Measurements from ENCODE around the gene GREM2.
A peak's percentile ranks its signal among the peaks of the same experiment; 100 is the strongest.

GREM2 gene

DNA sequence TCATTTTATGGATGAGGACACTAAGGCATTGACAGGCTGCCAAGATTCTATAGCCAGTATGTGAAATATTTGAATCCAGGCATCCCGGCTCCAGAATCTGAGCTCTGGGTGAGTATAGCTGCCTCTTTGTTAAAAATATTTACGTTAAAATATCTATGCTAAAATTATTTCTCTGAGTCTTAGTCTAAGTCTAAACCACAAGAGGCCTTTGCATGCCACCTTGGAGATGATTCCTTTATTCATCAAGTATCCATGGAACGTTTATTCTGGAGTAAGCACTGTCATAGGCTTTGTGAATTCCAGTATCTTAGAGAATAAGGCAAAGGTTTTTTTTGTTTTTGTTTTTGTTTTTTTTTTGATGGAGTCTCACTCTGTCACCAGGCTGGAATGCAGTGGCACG is 116.4 kb downstream of the GREM2 start:
- TF ChIP-seq ZNF274 (IDR thresholded peaks at IDR 0.05; ENCODE audit: low read depth, low read length) = no peak
- TF ChIP-seq SUZ12 (IDR thresholded peaks at IDR 0.05; ENCODE audit: extremely low read depth, insufficient read depth, insufficient read length) = no peak
- no peak for TF ChIP-seq YY1 (IDR thresholded peaks at IDR 0.05; ENCODE audit: insufficient read depth, insufficient read length)
- Histone ChIP-seq H3K27me3 (ENCODE audit: insufficient read depth, insufficient read length) (no peaks in the 10 kb centered on the region), H3K9me3 (ENCODE audit: insufficient read depth, low read length) (peaks cover 11% of the 10 kb centered on the region; the same call in 1 of the 2 replicates), H3K4me3 (ENCODE audit: insufficient read length, low read depth) (no peak overlapping the region), H3K36me3 (ENCODE audit: insufficient read depth, insufficient read length, low read length) (no peaks in the 10 kb centered on the region), H3K9ac (ENCODE audit: insufficient read length, low read depth) (no peak overlapping the region), H3K4me1 (ENCODE audit: insufficient read depth, insufficient read length) (no peaks in the 10 kb centered on the region)
- DNase-seq (ENCODE audit: low read depth, low spot score) = no peak

- Histone ChIP-seq H3K9me3 (ENCODE audit: insufficient read depth, low read length) (peaks cover 11% of the 10 kb centered on the region; the same call in 1 of the 2 replicates), H3K36me3 (ENCODE audit: insufficient read depth, insufficient read length, low read length) (no peaks in the 10 kb centered on the region), H3K4me3 (ENCODE audit: insufficient read length, low read depth) (peak overlapping the region; percentile 38), H3K9ac (ENCODE audit: insufficient read length, low read depth) (peak overlapping the region; percentile 66), H3K27me3 (ENCODE audit: insufficient read depth, insufficient read length) (no peaks in the 10 kb centered on the region), H3K4me1 (ENCODE audit: insufficient read depth, insufficient read length) (no peaks in the 10 kb centered on the region)
- peak; percentile 38 for DNase-seq (ENCODE audit: low read depth, low spot score)
- TF ChIP-seq YY1 (IDR thresholded peaks at IDR 0.05; ENCODE audit: insufficient read depth, insufficient read length) = no peak
- no peak for TF ChIP-seq SUZ12 (IDR thresholded peaks at IDR 0.05; ENCODE audit: extremely low read depth, insufficient read depth, insufficient read length)
- no peak for TF ChIP-seq ZNF274 (IDR thresholded peaks at IDR 0.05; ENCODE audit: low read depth, low read length)
These were observed 119.0 kb downstream of the GREM2 start for GRCh38 chr1:240492832-240493440.

DNA sequence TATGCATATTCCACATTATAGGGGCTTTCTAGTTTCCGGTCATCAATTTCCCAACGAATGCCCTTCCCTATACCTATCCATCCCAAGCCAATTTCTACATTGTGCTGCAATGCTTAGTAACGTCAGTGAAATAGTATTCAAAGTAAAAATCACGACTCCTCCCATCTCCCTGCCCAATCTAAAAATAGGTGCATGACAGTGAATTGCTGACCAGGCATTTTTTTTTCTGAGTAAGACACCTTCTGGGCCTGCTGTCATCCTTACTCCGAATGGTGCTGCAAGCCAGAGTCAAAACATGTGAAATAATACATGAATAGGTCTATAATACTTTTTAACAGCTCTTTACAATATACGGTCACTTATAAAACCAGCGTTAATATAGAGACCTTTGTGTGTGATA is 120.2 kb downstream of the GREM2 start:
- no peak overlapping the region for H3K9ac ChIP-seq (ENCODE audit: insufficient read length, low read depth)
- H3K4me3 ChIP-seq (ENCODE audit: insufficient read length, low read depth) = no peak overlapping the region
- DNase-seq (ENCODE audit: low read depth, low spot score) = no peak
- H3K36me3 ChIP-seq (ENCODE audit: insufficient read depth, insufficient read length, low read length) = no peaks in the 10 kb centered on the region
- H3K4me1 ChIP-seq (ENCODE audit: insufficient read depth, insufficient read length) = no peaks in the 10 kb centered on the region
- peaks cover 11% of the 10 kb centered on the region; the same call in 1 of the 2 replicates for H3K9me3 ChIP-seq (ENCODE audit: insufficient read depth, low read length)
- H3K27me3 ChIP-seq (ENCODE audit: insufficient read depth, insufficient read length) = no peaks in the 10 kb centered on the region
- TF ChIP-seq ZNF274 (IDR thresholded peaks at IDR 0.05; ENCODE audit: low read depth, low read length) = no peak
- no peak for TF ChIP-seq YY1 (IDR thresholded peaks at IDR 0.05; ENCODE audit: insufficient read depth, insufficient read length)
- TF ChIP-seq SUZ12 (IDR thresholded peaks at IDR 0.05; ENCODE audit: extremely low read depth, insufficient read depth, insufficient read length) = no peak

- DNase-seq (ENCODE audit: low read depth, low spot score) = peak; percentile 52
- TF ChIP-seq SUZ12 (IDR thresholded peaks at IDR 0.05; ENCODE audit: extremely low read depth, insufficient read depth, insufficient read length) = no peak
- no peak for TF ChIP-seq ZNF274 (IDR thresholded peaks at IDR 0.05; ENCODE audit: low read depth, low read length)
- TF ChIP-seq YY1 (IDR thresholded peaks at IDR 0.05; ENCODE audit: insufficient read depth, insufficient read length) = no peak
- H3K27me3 ChIP-seq (ENCODE audit: insufficient read depth, insufficient read length) = no peaks in the 10 kb centered on the region
These were observed 120.8 kb downstream of the GREM2 start for GRCh38 chr1:240491156-240491555.

GRCh38 chr1:240487493-240487892 is 124.5 kb downstream of the GREM2 start:
- Histone ChIP-seq H3K9ac (ENCODE audit: insufficient read length, low read depth) (no peak overlapping the region), H3K27me3 (ENCODE audit: insufficient read depth, insufficient read length) (no peaks in the 10 kb centered on the region), H3K9me3 (ENCODE audit: insufficient read depth, low read length) (peaks cover 9% of the 10 kb centered on the region; the same call in 1 of the 2 replicates), H3K36me3 (ENCODE audit: insufficient read depth, insufficient read length, low read length) (no peaks in the 10 kb centered on the region), H3K4me1 (ENCODE audit: insufficient read depth, insufficient read length) (no peaks in the 10 kb centered on the region), H3K4me3 (ENCODE audit: insufficient read length, low read depth) (no peak overlapping the region)
- DNase-seq (ENCODE audit: low read depth, low spot score) = no peak
- TF ChIP-seq SUZ12 (IDR thresholded peaks at IDR 0.05; ENCODE audit: extremely low read depth, insufficient read depth, insufficient read length) = no peak
- no peak for TF ChIP-seq ZNF274 (IDR thresholded peaks at IDR 0.05; ENCODE audit: low read depth, low read length)
- TF ChIP-seq YY1 (IDR thresholded peaks at IDR 0.05; ENCODE audit: insufficient read depth, insufficient read length) = no peak

More at GRCh38 chr1:240491156-240491555, 120.8 kb downstream of the GREM2 start:
- Histone ChIP-seq H3K4me1 (ENCODE audit: insufficient read depth, insufficient read length) (no peaks in the 10 kb centered on the region), H3K9ac (ENCODE audit: insufficient read length, low read depth) (no peak overlapping the region), H3K9me3 (ENCODE audit: insufficient read depth, low read length) (peaks cover 11% of the 10 kb centered on the region; the same call in 1 of the 2 replicates), H3K36me3 (ENCODE audit: insufficient read depth, insufficient read length, low read length) (no peaks in the 10 kb centered on the region), H3K4me3 (ENCODE audit: insufficient read length, low read depth) (no peak overlapping the region)

DNA sequence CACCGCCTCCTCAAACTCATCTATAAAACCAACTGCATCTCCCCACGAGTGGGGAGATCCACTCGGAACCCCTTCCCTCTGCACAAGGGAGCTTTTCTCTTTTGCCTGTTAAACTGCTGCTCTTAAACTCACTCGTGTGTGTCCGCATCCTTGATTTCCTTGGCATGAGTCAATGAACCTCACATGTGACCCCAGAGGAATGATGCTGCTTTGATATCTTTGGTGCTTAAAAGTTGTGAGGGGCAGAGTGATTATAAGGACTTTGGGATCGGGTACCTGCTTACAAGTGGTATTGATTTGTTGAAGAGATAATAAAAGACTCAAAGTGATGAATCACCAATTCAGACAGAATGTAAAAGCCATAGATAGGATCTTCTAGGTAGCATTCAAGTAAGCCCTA is 125.3 kb downstream of the GREM2 start:
- Histone ChIP-seq H3K36me3 (ENCODE audit: insufficient read depth, insufficient read length, low read length) (no peaks in the 10 kb centered on the region), H3K4me1 (ENCODE audit: insufficient read depth, insufficient read length) (no peaks in the 10 kb centered on the region)
- no peak for DNase-seq (ENCODE audit: low read depth, low spot score)

GRCh38 chr1:240484804-240485443 is 127.0 kb downstream of the GREM2 start:
- TF ChIP-seq YY1 (IDR thresholded peaks at IDR 0.05; ENCODE audit: insufficient read depth, insufficient read length) = no peak
- no peak for TF ChIP-seq SUZ12 (IDR thresholded peaks at IDR 0.05; ENCODE audit: extremely low read depth, insufficient read depth, insufficient read length)
- TF ChIP-seq ZNF274 (IDR thresholded peaks at IDR 0.05; ENCODE audit: low read depth, low read length) = no peak
- Histone ChIP-seq H3K9me3 (ENCODE audit: insufficient read depth, low read length) (no peaks in the 10 kb centered on the region; the same call in 1 of the 2 replicates), H3K27me3 (ENCODE audit: insufficient read depth, insufficient read length) (no peaks in the 10 kb centered on the region), H3K9ac (ENCODE audit: insufficient read length, low read depth) (no peak overlapping the region), H3K4me1 (ENCODE audit: insufficient read depth, insufficient read length) (no peaks in the 10 kb centered on the region), H3K36me3 (ENCODE audit: insufficient read depth, insufficient read length, low read length) (no peaks in the 10 kb centered on the region), H3K4me3 (ENCODE audit: insufficient read length, low read depth) (no peak overlapping the region)
- DNase-seq (ENCODE audit: low read depth, low spot score) = no peak

More for the DNA sequence above, 125.3 kb downstream of the GREM2 start:
- TF ChIP-seq YY1 (IDR thresholded peaks at IDR 0.05; ENCODE audit: insufficient read depth, insufficient read length) (no peak), ZNF274 (IDR thresholded peaks at IDR 0.05; ENCODE audit: low read depth, low read length) (no peak), SUZ12 (IDR thresholded peaks at IDR 0.05; ENCODE audit: extremely low read depth, insufficient read depth, insufficient read length) (no peak)
- Histone ChIP-seq H3K27me3 (ENCODE audit: insufficient read depth, insufficient read length) (no peaks in the 10 kb centered on the region), H3K4me3 (ENCODE audit: insufficient read length, low read depth) (no peak overlapping the region), H3K9me3 (ENCODE audit: insufficient read depth, low read length) (peaks cover under 1% of the 10 kb centered on the region; the same call in 1 of the 2 replicates), H3K9ac (ENCODE audit: insufficient read length, low read depth) (no peak overlapping the region)

Data from NT2/D1 (cell line).